ENCODE data around the gene MKLN1. TPM values are rescaled to one million over a fixed set of nuclear protein-coding genes. Genes with fewer than 3 reads are reported as not detected.

MKLN1 gene
- polyA plus RNA-seq, 1 donor: 21.2 TPM

Other genes with a start within 250 kb of the MKLN1 start
- 91.8 TPM for gene PODXL, start 228.8 kb downstream of the MKLN1 start, polyA plus RNA-seq (ENCODE audit: insufficient read length)